K562 treated with DMSO at 1 percent for 12 hours (cell line): ENCODE data around the gene CCDC92B. TPM values are rescaled to one million over a fixed set of nuclear protein-coding genes. Genes with fewer than 3 reads are reported as not detected.

Source experiments
- total RNA-seq: library from RNA; unstranded; fragments of 300-600 nt; gene quantifications from 2 replicates; pipeline ENCODE4 v1.2.3, GENCODE V29; 2022; ENCODE audit not compliant: insufficient read depth

CCDC92B gene
- total RNA-seq, result not detected in 2 replicates

DNA sequence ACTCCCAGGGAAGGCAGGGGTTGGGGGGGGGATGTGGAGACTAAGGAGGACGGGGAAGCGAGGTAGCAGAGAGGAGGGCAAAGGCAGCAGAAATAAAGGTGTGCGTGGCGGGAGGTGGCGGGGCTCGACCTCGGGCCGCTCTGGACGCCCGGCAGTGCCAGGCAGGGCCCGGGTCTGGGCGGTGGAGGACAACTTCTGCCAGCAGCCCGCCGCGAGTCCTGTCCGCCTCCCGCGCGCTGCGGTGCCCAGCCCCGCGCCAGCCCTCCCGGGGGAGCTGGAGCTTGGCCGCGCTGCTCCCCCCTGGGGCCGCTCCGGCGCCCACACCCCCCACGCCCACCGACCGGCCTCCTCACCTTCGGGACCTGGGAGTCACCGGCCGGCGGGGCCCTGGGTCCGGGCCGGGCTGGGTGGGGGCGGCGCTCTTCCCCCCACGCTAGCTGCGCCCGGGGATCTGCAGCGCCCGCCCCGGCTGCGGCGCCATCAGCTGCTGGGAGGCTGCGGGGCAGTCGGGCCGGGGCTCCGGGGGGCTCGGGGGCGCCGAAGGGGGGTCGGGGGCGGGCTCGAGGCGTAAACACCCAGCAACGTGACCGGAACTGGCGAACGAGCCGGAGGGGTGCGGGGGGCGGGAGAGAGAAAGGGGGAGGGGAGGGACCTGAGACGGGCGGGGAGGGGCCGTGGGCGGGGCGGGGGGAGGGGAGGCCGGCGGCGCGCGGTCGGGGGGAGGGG lies at the start of gene CCDC92B:
Gene CCDC92B, minus strand, starts transcription at position 595 of the 726 bp plus-strand sequence. CDS start 14,507 bp downstream, outside the sequence.

DNA sequence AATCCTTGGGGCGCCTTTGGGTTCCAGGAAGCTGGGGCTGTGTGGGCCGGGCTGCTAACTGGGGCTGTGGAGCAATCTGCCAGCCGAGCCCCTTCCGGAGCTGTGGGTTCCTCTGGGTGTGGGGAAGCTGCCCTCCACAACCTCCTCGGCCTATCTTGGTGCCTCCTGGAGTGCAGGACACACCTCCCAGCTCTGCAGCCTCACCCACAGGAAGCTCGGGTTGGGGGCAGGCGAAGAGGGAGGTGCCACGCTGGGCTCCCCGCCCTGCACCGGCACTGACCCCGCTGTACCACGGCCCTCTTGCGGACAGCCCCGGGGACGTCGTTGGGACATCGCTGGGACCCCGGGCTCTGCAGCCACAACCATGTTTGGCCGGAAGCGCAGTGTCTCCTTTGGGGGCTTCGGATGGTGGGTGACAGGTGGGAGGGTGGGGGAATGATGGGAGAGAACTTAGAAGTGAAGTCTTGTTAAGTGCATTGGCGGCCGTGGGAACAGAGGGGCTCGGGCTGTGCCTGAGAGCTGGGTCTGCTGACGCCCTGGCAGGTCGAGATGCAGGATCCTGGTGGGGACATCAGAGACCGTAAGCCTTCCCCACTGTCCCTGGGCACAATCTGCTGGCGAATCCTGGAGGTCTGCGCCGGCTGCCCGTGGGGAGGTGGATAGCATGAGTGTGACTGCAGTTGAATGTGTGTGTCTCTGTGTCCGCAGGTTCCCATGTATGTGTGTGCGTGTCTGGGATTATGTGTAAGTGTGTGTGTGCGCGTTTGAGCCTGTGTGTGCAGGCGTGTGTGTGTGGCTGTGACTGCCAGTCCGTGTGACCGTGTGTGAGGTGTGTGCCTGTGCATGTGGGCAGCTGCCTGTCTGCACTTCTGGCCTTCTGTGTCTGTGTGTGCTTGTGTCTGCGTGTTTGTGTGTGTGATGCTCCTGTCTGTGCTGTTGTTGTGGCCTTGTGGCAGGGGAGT lies 47.0 kb upstream of the CCDC92B start, which contains the start of gene RAP1GAP2:
Gene RAP1GAP2, plus strand, starts transcription at position 275 of the 962 bp plus-strand sequence. Its CDS starts 90 bp downstream, at position 365.

DNA sequence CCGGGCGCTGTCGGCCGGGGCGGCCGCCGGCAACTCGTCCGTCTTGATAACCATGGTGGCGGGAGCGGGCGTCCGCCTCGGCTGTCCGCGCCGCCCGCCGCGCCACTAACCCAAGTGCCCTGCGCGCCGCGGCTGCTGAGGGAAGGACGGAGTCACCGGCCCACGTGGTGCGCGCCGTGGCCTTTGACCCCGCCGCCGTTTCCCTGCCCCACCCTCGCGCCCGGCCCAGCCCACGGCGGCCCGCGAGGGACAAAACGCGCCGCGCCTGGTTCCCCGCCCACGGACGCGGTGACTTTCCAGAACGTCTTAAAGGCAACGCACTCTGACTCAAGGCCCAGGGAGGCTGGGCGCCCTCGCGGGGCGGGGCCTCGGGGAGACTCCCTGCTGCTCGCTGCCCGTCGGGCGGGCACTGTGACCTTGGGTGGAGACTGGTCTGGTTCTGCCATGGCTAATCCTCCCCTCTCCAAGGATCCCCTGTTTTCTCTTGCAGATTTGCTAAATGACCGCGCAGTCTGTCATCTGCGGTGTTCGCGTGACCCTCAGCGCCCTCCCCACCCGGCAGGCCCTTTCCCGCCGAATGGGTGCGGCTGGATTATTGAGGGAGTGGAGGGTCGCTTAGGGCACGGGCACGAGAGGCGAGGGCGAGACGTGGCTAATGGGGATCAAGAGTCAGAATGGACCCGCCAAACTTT lies 37.7 kb downstream of the CCDC92B start, which contains the start of gene CLUH:
Gene CLUH, minus strand, starts transcription at position 157 of the 692 bp plus-strand sequence. Its CDS starts 103 bp downstream, at position 54.

Other genes starting within 250 kb of the CCDC92B start
- gene METTL16, start 237.8 kb downstream of the CCDC92B start, total RNA-seq, result 4.1 and 14.6 TPM in 2 replicates
- 25.7 and 42.2 TPM in 2 replicates for gene PAFAH1B1, start 156.0 kb downstream of the CCDC92B start, total RNA-seq
- gene CLUH, start 37.9 kb downstream of the CCDC92B start, total RNA-seq, result 14.6 and 39.5 TPM in 2 replicates
- not detected in 2 replicates for gene RAP1GAP2, start 46.8 kb upstream of the CCDC92B start, total RNA-seq